Thyroid gland (tissue), 4 donors: ENCODE results near the gene LIMS2. TPM values are rescaled to one million over a fixed set of nuclear protein-coding genes. Genes with fewer than 3 reads are reported as not detected.

Experiments
- DNase-seq, 2 donors: peaks; one replicate each; pipeline ENCODE4 v3.0.0-alpha.2; 2019
- H3K27ac ChIP-seq, 3 donors: fragments of 200-600 bp; sonication (generic); 1 replicate in 2 of 3; 2 replicates in 1 of 3; pipeline ENCODE4 v1.5.1; 2016 to 2019; ENCODE audit warnings: mild to moderate bottlenecking in 1 of 3, moderate library complexity in 1 of 3
- H3K27me3 ChIP-seq: fragments of 200-600 bp; sonication (generic); one replicate; pipeline ENCODE4 v1.5.1; 2019
- H3K36me3 ChIP-seq, 2 donors: fragments of 200-600 bp; sonication (generic); one replicate each; pipeline ENCODE4 v1.5.1; 2016 to 2019
- H3K4me1 ChIP-seq, 2 donors: fragments of 200-600 bp; sonication (generic); one replicate each; pipeline ENCODE4 v1.5.1; 2017 to 2019
- H3K4me3 ChIP-seq, 3 donors: fragments of 200-600 bp; sonication (generic); replicated peaks in 1 of 3; 1 replicate in 2 of 3; 2 replicates in 1 of 3; pipeline ENCODE4 v1.5.1; 2016; ENCODE audit warnings: mild to moderate bottlenecking in 1 of 3
- H3K9me3 ChIP-seq: fragments of 200-600 bp; sonication (generic); one replicate; pipeline ENCODE4 v1.5.1; 2017
- POLR2A ChIP-seq, 2 donors: fragments of 450-650 bp; IDR thresholded peaks; one replicate each; pipeline ENCODE4 v1.6.1; 2017; ENCODE audit warnings: antibody characterized with exemption in 2 of 2, mild to moderate bottlenecking in 2 of 2, moderate library complexity in 1 of 2
- WGBS, 2 donors: methylation state at CpG; one replicate each; pipeline ENCODE4 v1.1.5; 2017; 5-methylcytosine and 5-hydroxymethylcytosine counted together
- intact Hi-C: fragments of 100-400 bp; cut with DNase I; formaldehyde crosslinking; loops from one replicate; pipeline ENCODE4 v1.15.1; 2023
- total RNA-seq, 4 donors: library from RNA; depleted of rRNA; stranded (reverse); fragments of >200 nt; gene quantifications; one replicate each; pipeline ENCODE4 v1.2.3, GENCODE V29; 2016
- TF ChIP-seq, protein P1 (sequence below), 6 experiments: fragments of 200-600 bp in 3 of 6; fragments of 450-650 bp in 3 of 6; sonication (generic) in 3 of 6; IDR thresholded peaks; one replicate each; pipeline ENCODE4 v1.5.1; 2016 to 2019; ENCODE audit warnings: antibody characterized with exemption in 6 of 6, mild to moderate bottlenecking in 2 of 6, inconsistent platforms in 1 of 6, moderate library complexity in 1 of 6

LIMS2 gene
- total RNA-seq, 4 donors from 2014 or later, result 9.1 to 27.8 (median 14.2) TPM

DNA sequence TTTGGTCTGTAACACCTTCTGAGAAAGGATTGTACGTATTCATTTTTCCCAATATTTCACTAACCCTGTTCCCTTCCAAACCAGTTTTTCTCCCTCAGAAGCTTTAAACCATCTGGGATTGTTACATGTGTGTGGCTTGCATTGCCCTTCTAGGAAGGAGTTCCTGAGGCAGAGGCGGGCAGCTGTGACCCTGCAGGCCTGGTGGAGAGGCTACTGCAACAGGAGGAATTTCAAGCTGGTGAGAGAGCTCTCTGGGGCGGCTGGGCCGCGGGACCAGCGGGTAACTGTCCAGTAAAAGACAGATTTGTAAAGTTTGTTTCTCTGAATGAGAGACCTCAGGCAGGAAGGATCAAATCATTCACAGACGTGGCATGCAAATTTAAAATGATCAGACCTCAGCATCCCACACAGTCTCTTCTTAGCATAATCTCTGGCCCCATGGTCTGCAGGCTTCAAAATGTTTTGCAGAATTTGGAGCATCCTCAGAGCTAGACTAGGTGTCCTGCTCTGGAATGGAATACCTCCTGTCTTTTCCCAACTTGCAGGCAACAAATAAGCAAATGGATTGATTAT is 69.6 kb downstream of the LIMS2 start:
- 66 to 81% methylated on average over 7 of the region's 7 CpGs for WGBS, 2 donors
- H3K9me3 ChIP-seq, result no peaks in the 10 kb centered on the region
- no peak overlapping the region for H3K4me3 ChIP-seq
- H3K27ac ChIP-seq, result no peak overlapping the region
- intact Hi-C loops, result no loop called here
- TF ChIP-seq POLR2A (IDR thresholded peaks at IDR 0.05), result no peak
- TF ChIP-seq, protein P1, sequence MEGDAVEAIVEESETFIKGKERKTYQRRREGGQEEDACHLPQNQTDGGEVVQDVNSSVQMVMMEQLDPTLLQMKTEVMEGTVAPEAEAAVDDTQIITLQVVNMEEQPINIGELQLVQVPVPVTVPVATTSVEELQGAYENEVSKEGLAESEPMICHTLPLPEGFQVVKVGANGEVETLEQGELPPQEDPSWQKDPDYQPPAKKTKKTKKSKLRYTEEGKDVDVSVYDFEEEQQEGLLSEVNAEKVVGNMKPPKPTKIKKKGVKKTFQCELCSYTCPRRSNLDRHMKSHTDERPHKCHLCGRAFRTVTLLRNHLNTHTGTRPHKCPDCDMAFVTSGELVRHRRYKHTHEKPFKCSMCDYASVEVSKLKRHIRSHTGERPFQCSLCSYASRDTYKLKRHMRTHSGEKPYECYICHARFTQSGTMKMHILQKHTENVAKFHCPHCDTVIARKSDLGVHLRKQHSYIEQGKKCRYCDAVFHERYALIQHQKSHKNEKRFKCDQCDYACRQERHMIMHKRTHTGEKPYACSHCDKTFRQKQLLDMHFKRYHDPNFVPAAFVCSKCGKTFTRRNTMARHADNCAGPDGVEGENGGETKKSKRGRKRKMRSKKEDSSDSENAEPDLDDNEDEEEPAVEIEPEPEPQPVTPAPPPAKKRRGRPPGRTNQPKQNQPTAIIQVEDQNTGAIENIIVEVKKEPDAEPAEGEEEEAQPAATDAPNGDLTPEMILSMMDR (IDR thresholded peaks at IDR 0.05), result no peak
- H3K36me3 ChIP-seq, result no peaks in the 10 kb centered on the region
- DNase-seq, result no peak
- H3K27me3 ChIP-seq, result no peaks in the 10 kb centered on the region
- no peaks in the 10 kb centered on the region for H3K4me1 ChIP-seq

DNA sequence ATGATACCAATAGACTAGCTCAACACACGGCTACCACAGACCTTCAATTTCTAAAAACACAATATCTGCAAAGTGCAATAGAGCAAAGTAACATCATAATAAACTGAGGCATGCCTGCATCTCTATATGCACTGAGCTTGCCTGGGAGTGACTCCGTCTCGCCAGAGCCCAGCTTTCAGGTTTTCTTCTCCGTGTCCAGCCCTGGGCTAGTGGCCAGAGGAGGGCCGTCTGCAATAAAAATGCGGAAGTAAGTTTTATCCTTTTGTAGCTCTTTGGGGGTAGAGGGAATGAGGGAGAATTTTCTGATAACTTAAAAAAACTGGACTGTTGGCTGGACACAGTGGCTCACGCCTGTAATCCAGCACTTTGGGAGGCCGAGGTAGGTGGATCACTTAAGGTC is 70.3 kb downstream of the LIMS2 start:
- no peaks in the 10 kb centered on the region for H3K27me3 ChIP-seq
- intact Hi-C loops, result no loop called here
- H3K36me3 ChIP-seq, result no peaks in the 10 kb centered on the region
- TF ChIP-seq POLR2A (IDR thresholded peaks at IDR 0.05), result no peak
- TF ChIP-seq, protein P1 (IDR thresholded peaks at IDR 0.05), result no peak
- DNase-seq, result no peak
- H3K4me3 ChIP-seq, result no peak overlapping the region
- 83 to 92% methylated on average over 8 of the region's 8 CpGs for WGBS, 2 donors
- H3K4me1 ChIP-seq, result no peaks in the 10 kb centered on the region
- H3K9me3 ChIP-seq, result no peaks in the 10 kb centered on the region
- H3K27ac ChIP-seq, result no peak overlapping the region

DNA sequence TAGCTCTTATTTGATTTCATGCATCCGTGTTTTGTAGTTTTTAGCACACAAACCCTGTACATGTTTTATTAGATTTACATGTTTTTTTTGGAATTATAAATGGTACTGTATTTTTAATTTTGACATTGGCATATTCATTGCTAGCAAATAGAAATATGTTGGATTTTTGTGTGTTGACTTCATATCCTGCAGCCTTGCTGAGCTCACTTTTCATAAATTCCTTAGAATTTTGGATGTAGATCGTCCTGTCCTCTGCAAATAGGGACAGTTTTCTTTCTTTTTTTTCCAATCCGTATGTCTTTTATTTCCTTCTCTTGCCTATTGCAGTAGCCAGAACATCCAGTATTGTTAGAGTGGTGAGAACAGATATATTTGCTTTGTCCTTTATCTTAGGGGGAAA is 76.1 kb downstream of the LIMS2 start:
- Histone ChIP-seq H3K4me3 (no peak overlapping the region), H3K27ac (no peak overlapping the region), H3K4me1 (no peaks in the 10 kb centered on the region), H3K9me3 (no peaks in the 10 kb centered on the region), H3K27me3 (no peaks in the 10 kb centered on the region), H3K36me3 (no peaks in the 10 kb centered on the region)
- WGBS, 2 donors, result 65 to 83% methylated on average over 3 of the region's 3 CpGs
- no peak for TF ChIP-seq POLR2A (IDR thresholded peaks at IDR 0.05)
- TF ChIP-seq, protein P1 (IDR thresholded peaks at IDR 0.05), result no peak
- intact Hi-C loops, result no loop called here
- no peak for DNase-seq

DNA sequence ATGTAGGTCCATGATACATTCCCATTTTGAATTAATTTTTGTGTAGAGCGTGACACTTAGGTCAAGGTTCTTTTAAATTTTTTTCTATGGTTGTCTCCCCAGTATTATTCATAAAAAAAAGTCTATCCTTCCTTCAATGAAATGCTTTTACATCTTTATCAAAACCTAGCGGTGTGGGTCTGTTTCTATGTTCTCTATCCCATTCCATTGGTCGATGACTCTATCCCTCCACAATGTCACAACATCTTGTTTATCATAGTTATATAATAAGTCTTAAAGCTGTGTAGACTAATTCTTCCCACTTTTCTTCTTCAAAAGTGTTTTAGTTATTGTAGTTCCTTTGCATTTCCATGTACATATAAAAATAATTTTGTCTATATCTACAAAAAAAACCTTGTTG is 76.6 kb downstream of the LIMS2 start:
- intact Hi-C loops, result no loop called here

DNA sequence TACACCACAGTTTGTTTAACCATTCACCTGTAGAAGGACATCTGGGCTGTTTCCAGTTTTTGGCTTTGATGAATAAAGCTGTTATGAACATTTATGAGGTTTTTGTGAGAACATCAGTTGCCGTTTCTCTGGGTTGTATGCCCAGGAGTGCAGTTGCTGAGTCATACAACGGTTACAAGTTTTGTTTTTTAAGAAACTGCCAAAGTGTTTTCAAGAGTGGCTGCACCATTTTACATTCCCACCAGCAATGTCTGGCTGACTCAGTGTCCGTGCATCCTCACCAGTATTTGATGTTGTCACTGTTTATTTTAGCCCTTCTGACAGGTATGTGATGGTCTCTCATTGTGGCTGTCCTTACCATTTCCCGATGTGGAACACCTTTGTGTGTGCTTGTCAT is 77.3 kb downstream of the LIMS2 start:
- Histone ChIP-seq H3K27me3 (no peaks in the 10 kb centered on the region), H3K9me3 (no peaks in the 10 kb centered on the region), H3K4me3 (no peak overlapping the region), H3K27ac (no peak overlapping the region), H3K36me3 (no peaks in the 10 kb centered on the region), H3K4me1 (no peaks in the 10 kb centered on the region)
- 80 to 89% methylated on average over 4 of the region's 4 CpGs for WGBS, 2 donors
- intact Hi-C loops, result no loop called here
- TF ChIP-seq POLR2A (IDR thresholded peaks at IDR 0.05), result no peak
- TF ChIP-seq, protein P1 (IDR thresholded peaks at IDR 0.05), result no peak
- DNase-seq, result no peak

More for the DNA sequence above, 76.6 kb downstream of the LIMS2 start:
- H3K36me3 ChIP-seq, result no peaks in the 10 kb centered on the region
- no peaks in the 10 kb centered on the region for H3K27me3 ChIP-seq
- no peak for DNase-seq
- WGBS, 2 donors, result 95 to 97% methylated on average over 3 of the region's 3 CpGs
- H3K4me1 ChIP-seq, result no peaks in the 10 kb centered on the region
- no peak overlapping the region for H3K4me3 ChIP-seq
- no peak overlapping the region for H3K27ac ChIP-seq
- H3K9me3 ChIP-seq, result no peaks in the 10 kb centered on the region
- TF ChIP-seq, protein P1 (IDR thresholded peaks at IDR 0.05), result no peak
- TF ChIP-seq POLR2A (IDR thresholded peaks at IDR 0.05), result no peak
